Measurements from ENCODE around the gene TNP2. TPM values are rescaled to one million over a fixed set of nuclear protein-coding genes. Genes with fewer than 3 reads are reported as not detected.

TNP2 gene
- total RNA-seq, 1 donor from 2014 or later: not detected

GRCh38 chr16:11257131-11257938 lies 11.8 kb downstream of the TNP2 start:
- ATAC-seq: peak; percentile 71 to 74
- H3K4me3 ChIP-seq: peak overlapping the region; percentile 90
- H3K27ac ChIP-seq: peak overlapping the region; percentile 98

GRCh38 chr16:11256661-11257130 lies 12.4 kb downstream of the TNP2 start:
- peaks cover 56% of the 10 kb centered on the region for H3K4me1 ChIP-seq
- peak; percentile 82 for DNase-seq

More at GRCh38 chr16:11257131-11257938, 11.8 kb downstream of the TNP2 start:
- no peaks in the 10 kb centered on the region for H3K27me3 ChIP-seq (ENCODE audit: low read depth)
- DNase-seq: peak; percentile 78
- intact Hi-C loops (cut with DNase I): no loop called here
- H3K36me3 ChIP-seq: peaks cover 3% of the 10 kb centered on the region
- peaks cover 55% of the 10 kb centered on the region for H3K4me1 ChIP-seq
- no peaks in the 10 kb centered on the region for H3K9me3 ChIP-seq
- TF ChIP-seq CTCF (IDR thresholded peaks at IDR 0.05): peak; percentile 77

GRCh38 chr16:11255737-11256660 lies 13.1 kb downstream of the TNP2 start, which contains the start of gene SOCS1:
Gene SOCS1 (minus strand): TSS chr16:11256204. CDS start chr16:11255478, 726 bp downstream.
- peak; percentile 79 for TF ChIP-seq CTCF (IDR thresholded peaks at IDR 0.05)
- H3K36me3 ChIP-seq: peaks cover 5% of the 10 kb centered on the region
- intact Hi-C loops (cut with DNase I): no loop called here
- ATAC-seq (peak; percentile 84 to 91), DNase-seq (peak; percentile 90)
- peaks cover 56% of the 10 kb centered on the region for H3K4me1 ChIP-seq
- no peaks in the 10 kb centered on the region for H3K27me3 ChIP-seq (ENCODE audit: low read depth)
- H3K27ac ChIP-seq: peak within 1 kb of the TSS; percentile 98
- H3K4me3 ChIP-seq: peak within 1 kb of the TSS; percentile 90
- no peaks in the 10 kb centered on the region for H3K9me3 ChIP-seq

More at GRCh38 chr16:11256661-11257130, 12.4 kb downstream of the TNP2 start:
- H3K36me3 ChIP-seq: peaks cover 5% of the 10 kb centered on the region
- intact Hi-C loops (cut with DNase I): no loop called here
- peak overlapping the region; percentile 98 for H3K27ac ChIP-seq
- peak overlapping the region; percentile 90 for H3K4me3 ChIP-seq
- peak; percentile 44 to 52 for ATAC-seq
- H3K9me3 ChIP-seq: no peaks in the 10 kb centered on the region
- H3K27me3 ChIP-seq (ENCODE audit: low read depth): no peaks in the 10 kb centered on the region
- no peak for TF ChIP-seq CTCF (IDR thresholded peaks at IDR 0.05)

GRCh38 chr16:11254913-11255736 lies 14.0 kb downstream of the TNP2 start:
- Histone ChIP-seq H3K27ac (peak overlapping the region; percentile 98), H3K36me3 (peaks cover 5% of the 10 kb centered on the region)

More at GRCh38 chr16:11254913-11255736, 14.0 kb downstream of the TNP2 start:
- ATAC-seq: peak; percentile 3 to 7
- peaks cover 56% of the 10 kb centered on the region for H3K4me1 ChIP-seq
- peak; percentile 74 for DNase-seq
- TF ChIP-seq CTCF (IDR thresholded peaks at IDR 0.05): no peak
- peak overlapping the region; percentile 90 for H3K4me3 ChIP-seq
- no peaks in the 10 kb centered on the region for H3K27me3 ChIP-seq (ENCODE audit: low read depth)
- H3K9me3 ChIP-seq: no peaks in the 10 kb centered on the region
- intact Hi-C loops (cut with DNase I): loop anchor here (5.0 kb wide), 1 partner anchor 283 kb away; no protein-coding TSS in a partner anchor
